HEK293 (cell line): Measurements from ENCODE around the gene MON2.

Source experiments
- CTCF ChIA-PET: fragments of 350-600 bp; formaldehyde crosslinking; extraction: SDS; loops from one replicate; lab custom pipeline; 2021; ENCODE audit warnings: antibody characterized with exemption; lab: Yijun Ruan, JAX
- POLR2A ChIA-PET: fragments of 300-600 bp; formaldehyde crosslinking; extraction: SDS; loops from one replicate; lab custom pipeline; 2020; ENCODE audit warnings: antibody characterized with exemption, inconsistent platforms; lab: Yijun Ruan, JAX
- H3K27ac ChIP-seq: fragments of 200-500 bp; sonication (Bioruptor generic); 2 replicates; pipeline ENCODE4 v1.5.1; 2014; ENCODE audit warnings: low read depth, low read length, control low read depth, inconsistent platforms; ENCODE audit errors: extremely low read depth
- H3K36me3 ChIP-seq, 2 experiments: fragments of 200-500 bp in 1 of 2; sonication (Bioruptor generic) in 1 of 2; 1 replicate in 1 of 2; 2 replicates in 1 of 2; pipeline ENCODE4 v1.5.1; 2014 to 2017; ENCODE audit warnings: inconsistent platforms in 2 of 2, low read length in 2 of 2; ENCODE audit not compliant: control insufficient read depth in 2 of 2, insufficient read depth in 1 of 2
- H3K4me1 ChIP-seq: fragments of 200-500 bp; sonication (Bioruptor generic); 2 replicates; pipeline ENCODE4 v1.5.1; 2014; ENCODE audit warnings: mild to moderate bottlenecking, low read length, inconsistent platforms; ENCODE audit not compliant: control insufficient read depth, insufficient read depth
- H3K4me3 ChIP-seq: 2 replicates; pipeline ENCODE4 v1.5.1; 2011; ENCODE audit warnings: low read depth, mild to moderate bottlenecking, control low read depth, low read length, moderate library complexity
- H3K9me3 ChIP-seq: fragments of 200-500 bp; sonication (Bioruptor generic); 2 replicates; pipeline ENCODE4 v1.5.1; 2014; ENCODE audit warnings: low read depth, low read length, inconsistent platforms; ENCODE audit not compliant: control insufficient read depth, insufficient read depth
- BCL11A ChIP-seq: fragments of 450-650 bp; formaldehyde crosslinking; IDR thresholded peaks from 2 replicates; pipeline ENCODE4 v1.5.1; 2016; ENCODE audit warnings: low read depth, missing biosample characterization, missing genetic modification characterization
- GFI1B ChIP-seq: fragments of 450-650 bp; formaldehyde crosslinking; IDR thresholded peaks from 2 replicates; pipeline ENCODE4 v1.5.1; 2016; ENCODE audit warnings: missing biosample characterization, missing genetic modification characterization
- GLIS1 ChIP-seq: fragments of 450-650 bp; formaldehyde crosslinking; IDR thresholded peaks from 2 replicates; pipeline ENCODE4 v1.5.1; 2016; ENCODE audit warnings: missing biosample characterization, missing genetic modification characterization
- KLF10 ChIP-seq: fragments of 450-650 bp; IDR thresholded peaks from 2 replicates; pipeline ENCODE4 v1.5.1; 2018; ENCODE audit warnings: missing biosample characterization, mild to moderate bottlenecking, missing genetic modification characterization
- OSR2 ChIP-seq: fragments of 450-650 bp; formaldehyde crosslinking; IDR thresholded peaks from 2 replicates; pipeline ENCODE4 v1.5.1; 2016; ENCODE audit warnings: missing biosample characterization, missing genetic modification characterization
- RBAK ChIP-seq: fragments of 450-650 bp; formaldehyde crosslinking; IDR thresholded peaks from 2 replicates; pipeline ENCODE4 v1.5.1; 2016; ENCODE audit warnings: missing biosample characterization, missing genetic modification characterization
- SETDB1 ChIP-seq: IDR thresholded peaks from one replicate; pipeline ENCODE4 v1.6.1; 2017; ENCODE audit warnings: mild to moderate bottlenecking, low read length, moderate library complexity, mixed read lengths; ENCODE audit not compliant: insufficient read length
- TCF7L2 ChIP-seq: IDR thresholded peaks from 2 replicates; pipeline ENCODE4 v1.6.1; 2011; ENCODE audit warnings: low read depth, mild to moderate bottlenecking, inconsistent platforms, low read length, moderate library complexity, borderline replicate concordance
- ZNF112 ChIP-seq: fragments of 450-650 bp; formaldehyde crosslinking; IDR thresholded peaks from 2 replicates; pipeline ENCODE4 v1.5.0; 2017; ENCODE audit warnings: missing biosample characterization, missing genetic modification characterization
- ZNF121 ChIP-seq: fragments of 450-650 bp; formaldehyde crosslinking; IDR thresholded peaks from 2 replicates; pipeline ENCODE4 v1.5.1; 2016; ENCODE audit warnings: missing biosample characterization, missing genetic modification characterization
- ZNF132 ChIP-seq: fragments of 450-650 bp; formaldehyde crosslinking; IDR thresholded peaks from 2 replicates; pipeline ENCODE4 v1.5.1; 2017; ENCODE audit warnings: missing biosample characterization, missing genetic modification characterization, borderline replicate concordance
- ZNF155 ChIP-seq: fragments of 450-650 bp; formaldehyde crosslinking; IDR thresholded peaks from 2 replicates; pipeline ENCODE4 v1.5.1; 2016; ENCODE audit warnings: missing biosample characterization, missing genetic modification characterization
- ZNF174 ChIP-seq: fragments of 450-650 bp; formaldehyde crosslinking; IDR thresholded peaks from 2 replicates; pipeline ENCODE4 v1.5.0; 2017; ENCODE audit warnings: missing biosample characterization, mild to moderate bottlenecking, missing genetic modification characterization
- ZNF19 ChIP-seq: fragments of 450-650 bp; formaldehyde crosslinking; IDR thresholded peaks from 2 replicates; pipeline ENCODE4; 2016; ENCODE audit warnings: missing biosample characterization, missing genetic modification characterization, low read depth
- ZNF211 ChIP-seq: fragments of 450-650 bp; formaldehyde crosslinking; IDR thresholded peaks from 2 replicates; pipeline ENCODE4 v1.5.1; 2016; ENCODE audit warnings: low read depth, missing biosample characterization, missing genetic modification characterization
- ZNF24 ChIP-seq: fragments of 450-650 bp; formaldehyde crosslinking; IDR thresholded peaks from 2 replicates; pipeline ENCODE4 v1.5.1; 2016; ENCODE audit warnings: missing biosample characterization, missing genetic modification characterization
- ZNF366 ChIP-seq: fragments of 450-650 bp; formaldehyde crosslinking; conservative IDR thresholded peaks from 2 replicates; pipeline ENCODE4 v1.5.1; 2016; ENCODE audit warnings: missing biosample characterization, missing genetic modification characterization
- ZNF433 ChIP-seq: fragments of 450-650 bp; formaldehyde crosslinking; IDR thresholded peaks from 2 replicates; pipeline ENCODE4 v1.5.1; 2016; ENCODE audit warnings: missing biosample characterization, missing genetic modification characterization, low read depth
- ZNF473 ChIP-seq: fragments of 450-650 bp; formaldehyde crosslinking; IDR thresholded peaks from 2 replicates; pipeline ENCODE4 v1.5.1; 2017; ENCODE audit warnings: missing biosample characterization, missing genetic modification characterization
- ZNF514 ChIP-seq: fragments of 450-650 bp; formaldehyde crosslinking; IDR thresholded peaks from 2 replicates; pipeline ENCODE4 v1.5.1; 2016; ENCODE audit warnings: missing biosample characterization, missing genetic modification characterization
- ZNF624 ChIP-seq: fragments of 450-650 bp; formaldehyde crosslinking; IDR thresholded peaks from 2 replicates; pipeline ENCODE4 v1.5.1; 2017; ENCODE audit warnings: missing biosample characterization, missing genetic modification characterization
- TF ChIP-seq, protein P1 (sequence below): fragments of 450-650 bp; formaldehyde crosslinking; IDR thresholded peaks from 2 replicates; pipeline ENCODE4 v1.5.1; 2016; ENCODE audit warnings: missing biosample characterization, missing genetic modification characterization
- TF ChIP-seq, protein P2 (sequence below): sonication (generic); formaldehyde crosslinking; IDR thresholded peaks from 2 replicates; pipeline ENCODE4 v1.8.1; 2022; ENCODE audit warnings: mild to moderate bottlenecking, moderate library complexity, missing genetic modification reagents
- TF ChIP-seq, protein P3 (sequence below): fragments of 450-650 bp; formaldehyde crosslinking; IDR thresholded peaks from 2 replicates; pipeline ENCODE4 v1.5.1; 2016; ENCODE audit warnings: missing biosample characterization, missing genetic modification characterization, borderline replicate concordance

The MON2 gene

DNA sequence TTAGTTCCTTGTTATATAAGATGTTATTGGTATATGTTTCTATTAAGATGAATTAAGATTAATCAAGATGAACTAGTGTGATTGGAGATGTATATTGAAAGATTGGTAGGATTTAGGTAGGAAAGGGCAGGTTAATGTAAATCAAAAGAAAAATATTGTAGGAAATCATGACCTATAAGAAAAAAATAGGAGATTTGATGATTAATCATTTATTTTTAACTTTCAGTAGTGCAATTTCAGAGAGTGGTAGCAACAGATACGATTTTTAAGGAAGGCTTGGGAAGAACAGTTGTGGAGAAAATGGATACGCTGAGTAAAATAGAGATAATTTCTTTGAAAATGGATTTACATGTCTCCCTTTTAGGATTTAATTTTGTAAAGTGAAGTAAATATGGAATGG, 73.7 kb downstream of the MON2 start:
- ChIA-PET POLR2A (no interaction called here), CTCF (no interaction called here)
- Histone ChIP-seq H3K27ac (no peak overlapping the region), H3K9me3 (no peaks in the 10 kb centered on the region), H3K36me3 (peaks cover 38 to 60% of the 10 kb centered on the region in 2 experiments), H3K4me3 (no peak overlapping the region), H3K4me1 (no peaks in the 10 kb centered on the region)
- TF ChIP-seq, protein P1, sequence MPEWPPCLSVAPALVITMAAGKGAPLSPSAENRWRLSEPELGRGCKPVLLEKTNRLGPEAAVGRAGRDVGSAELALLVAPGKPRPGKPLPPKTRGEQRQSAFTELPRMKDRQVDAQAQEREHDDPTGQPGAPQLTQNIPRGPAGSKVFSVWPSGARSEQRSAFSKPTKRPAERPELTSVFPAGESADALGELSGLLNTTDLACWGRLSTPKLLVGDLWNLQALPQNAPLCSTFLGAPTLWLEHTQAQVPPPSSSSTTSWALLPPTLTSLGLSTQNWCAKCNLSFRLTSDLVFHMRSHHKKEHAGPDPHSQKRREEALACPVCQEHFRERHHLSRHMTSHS (tag by site-specific recombination): no peak
- no peak for TF ChIP-seq TCF7L2
- no peak for TF ChIP-seq KLF10 (tag by site-specific recombination)
- TF ChIP-seq, protein P2, sequence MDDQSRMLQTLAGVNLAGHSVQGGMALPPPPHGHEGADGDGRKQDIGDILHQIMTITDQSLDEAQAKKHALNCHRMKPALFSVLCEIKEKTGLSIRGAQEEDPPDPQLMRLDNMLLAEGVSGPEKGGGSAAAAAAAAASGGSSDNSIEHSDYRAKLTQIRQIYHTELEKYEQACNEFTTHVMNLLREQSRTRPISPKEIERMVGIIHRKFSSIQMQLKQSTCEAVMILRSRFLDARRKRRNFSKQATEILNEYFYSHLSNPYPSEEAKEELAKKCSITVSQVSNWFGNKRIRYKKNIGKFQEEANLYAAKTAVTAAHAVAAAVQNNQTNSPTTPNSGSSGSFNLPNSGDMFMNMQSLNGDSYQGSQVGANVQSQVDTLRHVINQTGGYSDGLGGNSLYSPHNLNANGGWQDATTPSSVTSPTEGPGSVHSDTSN: no peak
- TF ChIP-seq ZNF19 (tag by site-specific recombination): no peak
- TF ChIP-seq ZNF155 (tag by site-specific recombination): no peak
- no peak for TF ChIP-seq ZNF514 (tag by site-specific recombination)
- TF ChIP-seq ZNF174: no peak
- no peak for TF ChIP-seq SETDB1
- no peak for TF ChIP-seq ZNF366 (tag by site-specific recombination)
- no peak for TF ChIP-seq GLIS1 (tag by site-specific recombination)

DNA sequence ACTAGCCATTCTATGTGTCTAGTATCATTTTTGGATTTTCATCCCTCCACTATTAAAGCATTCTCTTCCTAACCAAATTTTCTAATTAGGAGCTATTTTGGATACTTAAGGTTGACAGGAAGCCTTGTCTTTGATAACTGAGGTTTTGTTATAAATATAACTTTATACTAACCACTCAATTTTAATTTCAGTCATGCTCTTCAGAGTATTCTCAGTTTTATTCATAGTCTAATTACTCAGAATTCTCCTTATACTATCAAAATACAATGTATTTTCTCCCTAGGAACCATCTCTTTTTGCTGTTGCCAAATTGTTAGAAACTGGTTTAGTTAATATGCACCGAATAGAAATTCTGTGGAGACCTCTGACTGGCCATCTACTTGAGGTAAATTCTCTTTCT, 76.2 kb downstream of the MON2 start:
- H3K36me3 ChIP-seq: peaks cover 30 to 48% of the 10 kb centered on the region in 2 experiments
- no peaks in the 10 kb centered on the region for H3K9me3 ChIP-seq
- TF ChIP-seq GFI1B (tag by site-specific recombination) (no peak), ZNF24 (tag by site-specific recombination) (no peak), RBAK (tag by site-specific recombination) (no peak), ZNF624 (tag by site-specific recombination) (no peak), OSR2 (no peak), ZNF211 (tag by site-specific recombination) (no peak), ZNF132 (tag by site-specific recombination) (no peak), ZNF473 (tag by site-specific recombination) (no peak), ZNF112 (no peak), ZNF121 (tag by site-specific recombination) (no peak), ZNF433 (no peak), BCL11A (no peak)
- TF ChIP-seq, protein P3, sequence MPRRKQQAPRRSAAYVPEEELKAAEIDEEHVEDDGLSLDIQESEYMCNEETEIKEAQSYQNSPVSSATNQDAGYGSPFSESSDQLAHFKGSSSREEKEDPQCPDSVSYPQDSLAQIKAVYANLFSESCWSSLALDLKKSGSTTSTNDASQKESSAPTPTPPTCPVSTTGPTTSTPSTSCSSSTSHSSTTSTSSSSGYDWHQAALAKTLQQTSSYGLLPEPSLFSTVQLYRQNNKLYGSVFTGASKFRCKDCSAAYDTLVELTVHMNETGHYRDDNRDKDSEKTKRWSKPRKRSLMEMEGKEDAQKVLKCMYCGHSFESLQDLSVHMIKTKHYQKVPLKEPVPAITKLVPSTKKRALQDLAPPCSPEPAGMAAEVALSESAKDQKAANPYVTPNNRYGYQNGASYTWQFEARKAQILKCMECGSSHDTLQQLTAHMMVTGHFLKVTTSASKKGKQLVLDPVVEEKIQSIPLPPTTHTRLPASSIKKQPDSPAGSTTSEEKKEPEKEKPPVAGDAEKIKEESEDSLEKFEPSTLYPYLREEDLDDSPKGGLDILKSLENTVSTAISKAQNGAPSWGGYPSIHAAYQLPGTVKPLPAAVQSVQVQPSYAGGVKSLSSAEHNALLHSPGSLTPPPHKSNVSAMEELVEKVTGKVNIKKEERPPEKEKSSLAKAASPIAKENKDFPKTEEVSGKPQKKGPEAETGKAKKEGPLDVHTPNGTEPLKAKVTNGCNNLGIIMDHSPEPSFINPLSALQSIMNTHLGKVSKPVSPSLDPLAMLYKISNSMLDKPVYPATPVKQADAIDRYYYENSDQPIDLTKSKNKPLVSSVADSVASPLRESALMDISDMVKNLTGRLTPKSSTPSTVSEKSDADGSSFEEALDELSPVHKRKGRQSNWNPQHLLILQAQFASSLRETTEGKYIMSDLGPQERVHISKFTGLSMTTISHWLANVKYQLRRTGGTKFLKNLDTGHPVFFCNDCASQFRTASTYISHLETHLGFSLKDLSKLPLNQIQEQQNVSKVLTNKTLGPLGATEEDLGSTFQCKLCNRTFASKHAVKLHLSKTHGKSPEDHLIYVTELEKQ (tag by site-specific recombination): no peak
- H3K4me3 ChIP-seq: no peak overlapping the region
- ChIA-PET CTCF (interaction anchor here (0.7 kb wide), 1 partner anchor 82 kb away, joined by 3 read pairs; no protein-coding TSS in a partner anchor), POLR2A (no interaction called here)
- H3K4me1 ChIP-seq: no peaks in the 10 kb centered on the region
- H3K27ac ChIP-seq: no peak overlapping the region
